GM19035 (cell line): ENCODE measurements around the gene CBX1.
"Not testable (repeated sequence)": the region's sequence is repeated elsewhere in the genome, so short reads cannot be mapped to it uniquely, and the experiment has no call there.

Source experiments
- ATAC-seq: cut with Tn5 transposase; IDR thresholded peaks from one replicate; pipeline ENCODE4 v1.9.1; 2021; ENCODE audit not compliant: unreplicated experiment

Gene CBX1

GRCh38 chr17:48053758-48054237, 47.5 kb downstream of the CBX1 start:
- ATAC-seq: no peak

- ATAC-seq: no peak
Observed at GRCh38 chr17:48052956-48053757, 48.1 kb downstream of the CBX1 start.

GRCh38 chr17:48051706-48052486, 49.4 kb downstream of the CBX1 start:
- ATAC-seq: no peak

- no peak for ATAC-seq
Observed at GRCh38 chr17:48051283-48051682, 50.0 kb downstream of the CBX1 start.

DNA sequence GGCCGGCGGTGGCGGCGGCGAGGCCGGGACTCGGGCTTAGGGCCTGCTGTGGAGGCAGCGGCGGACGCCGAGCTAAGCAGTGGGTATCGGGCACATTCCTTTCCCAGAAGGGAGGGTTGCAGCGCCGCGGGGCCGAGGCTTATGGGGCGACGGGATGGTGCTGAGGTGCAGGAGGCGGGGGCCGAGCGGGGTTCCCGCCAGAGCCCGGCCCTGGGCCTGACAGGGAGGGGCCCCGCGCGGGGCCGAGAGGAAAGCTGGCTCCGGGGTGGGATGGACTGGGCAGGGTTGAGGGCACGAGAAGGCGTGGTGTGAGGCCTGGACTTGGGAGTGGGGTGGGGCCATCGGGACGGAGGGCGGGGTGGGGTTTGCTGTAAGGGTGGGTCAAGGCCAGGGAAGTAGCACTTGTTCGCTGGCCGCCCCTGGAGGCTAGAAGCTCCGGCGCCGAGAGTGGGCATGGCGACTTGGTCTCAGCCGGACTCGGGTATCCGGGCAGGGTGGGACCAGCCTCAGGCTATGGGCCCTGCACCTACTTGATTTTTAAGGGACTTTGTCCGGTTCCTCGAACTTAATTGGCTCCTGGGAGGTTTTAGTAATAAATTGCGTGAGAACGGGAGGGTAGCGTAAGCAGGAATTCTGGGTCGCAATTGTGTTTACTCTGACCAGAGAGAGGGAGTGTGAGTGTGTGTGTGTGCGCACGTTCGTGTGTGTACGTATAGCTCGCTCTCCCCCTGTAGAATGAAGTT, 52.7 kb downstream of the CBX1 start:
- ATAC-seq: peak; percentile 54

GRCh38 chr17:48047741-48048383, 53.4 kb downstream of the CBX1 start, which contains the start of gene NFE2L1:
Gene NFE2L1, plus strand, starts transcription at chr17:48048359. Its CDS starts 2,760 bp downstream, at chr17:48051119.
- ATAC-seq: peak; percentile 90

DNA sequence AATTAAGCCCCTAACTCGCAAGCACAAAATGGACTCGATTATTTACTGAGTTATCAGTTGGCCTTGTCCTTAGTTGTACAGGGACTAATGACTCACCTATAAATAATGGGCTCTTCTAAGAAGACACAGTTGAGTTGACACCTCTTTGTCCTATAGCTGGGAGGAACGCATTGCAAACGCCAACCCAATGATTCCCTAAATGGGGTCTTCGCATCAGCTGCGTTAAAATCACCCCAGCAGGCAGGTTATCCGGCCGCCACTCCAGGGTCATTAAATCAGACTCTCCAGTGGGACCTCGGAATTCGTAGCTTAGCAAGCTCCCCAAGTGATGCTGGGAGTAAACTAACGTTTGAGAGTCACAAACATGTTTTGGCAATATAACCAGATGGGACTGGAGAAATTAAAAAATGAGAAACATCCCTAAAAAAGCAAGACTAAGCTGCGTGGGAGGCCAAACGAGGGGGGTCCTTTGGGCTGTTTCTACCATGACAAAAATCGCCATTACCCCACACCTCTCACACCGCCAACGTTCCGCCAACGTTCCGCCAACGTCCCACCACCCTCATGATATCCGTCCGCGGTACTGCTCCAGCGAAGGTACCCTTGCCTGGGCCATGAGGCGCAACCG, 54.1 kb downstream of the CBX1 start:
- no peak for ATAC-seq

GRCh38 chr17:48046296-48046695, 55.0 kb downstream of the CBX1 start:
- ATAC-seq: no peak

DNA sequence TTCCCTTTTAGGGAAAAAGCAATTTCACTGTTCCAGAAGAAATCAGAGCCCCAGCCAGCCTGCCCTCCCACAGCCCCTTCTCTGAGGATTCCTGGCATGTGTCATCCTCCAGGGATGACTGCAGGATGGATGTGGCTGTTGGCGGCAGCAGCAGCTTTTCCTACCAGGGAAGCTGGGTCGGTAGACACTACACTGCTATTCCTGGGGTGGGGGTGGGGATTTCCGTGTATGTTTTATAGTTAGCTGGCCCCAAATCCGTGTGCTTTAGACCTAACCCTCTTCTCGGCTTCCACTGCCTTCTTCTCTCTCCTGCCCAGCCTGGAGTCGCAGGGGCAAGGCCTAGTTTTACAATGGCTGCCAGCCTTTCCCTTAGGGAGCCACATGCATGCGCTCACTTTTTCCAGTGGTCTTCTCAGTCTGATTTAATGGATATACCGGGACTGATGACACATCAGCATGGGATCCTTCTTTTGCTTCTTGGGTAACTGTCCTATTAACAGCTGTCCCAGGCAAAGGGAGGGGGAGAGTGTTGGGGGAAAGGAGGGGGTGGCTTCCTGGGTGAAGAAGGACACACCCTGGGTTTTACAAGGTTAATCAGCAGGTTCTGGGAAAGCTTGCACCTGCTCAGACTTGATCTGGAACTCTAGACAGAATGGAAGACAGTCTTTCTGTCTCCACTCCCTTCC, 55.8 kb downstream of the CBX1 start:
- ATAC-seq: no peak

DNA sequence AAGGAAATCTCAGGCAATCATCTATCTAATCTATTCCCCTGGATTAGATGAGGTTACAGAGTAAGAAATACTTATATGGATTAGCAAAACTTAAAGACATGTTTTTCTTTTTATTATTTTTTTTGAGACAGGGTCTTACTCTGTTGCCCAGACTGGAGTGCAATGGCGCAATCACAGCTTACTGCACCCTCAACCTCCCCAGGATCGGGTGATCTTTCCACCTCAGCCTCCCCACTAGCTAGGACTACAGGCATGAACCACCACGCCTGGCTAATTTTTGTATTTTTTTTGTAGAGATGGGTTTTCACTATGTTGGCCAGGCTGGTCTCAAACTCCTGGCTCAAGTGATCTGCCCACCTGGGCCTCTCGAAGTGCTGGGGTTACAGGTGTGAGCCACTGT, 56.4 kb downstream of the CBX1 start:
- no peak for ATAC-seq

DNA sequence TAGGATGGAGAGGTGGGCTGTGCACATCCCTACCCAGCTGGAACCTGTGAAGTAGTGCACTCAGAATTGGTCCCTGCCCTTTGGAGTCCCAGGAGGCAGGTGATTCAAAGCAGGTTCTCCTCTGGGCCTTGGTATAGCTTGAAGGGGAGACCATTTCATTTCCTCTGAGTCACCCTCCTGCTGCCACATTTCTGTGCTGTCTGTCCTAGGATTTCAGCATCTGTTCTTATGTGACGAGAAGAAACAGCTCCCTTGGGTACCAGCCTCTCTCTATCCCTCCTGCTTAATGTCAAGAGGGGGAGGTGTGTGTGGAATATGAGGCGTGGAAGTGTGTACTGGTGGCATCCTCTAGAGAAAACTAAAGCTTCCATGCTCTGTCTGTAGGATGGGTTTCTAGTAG, 58.1 kb downstream of the CBX1 start:
- no peak for ATAC-seq

DNA sequence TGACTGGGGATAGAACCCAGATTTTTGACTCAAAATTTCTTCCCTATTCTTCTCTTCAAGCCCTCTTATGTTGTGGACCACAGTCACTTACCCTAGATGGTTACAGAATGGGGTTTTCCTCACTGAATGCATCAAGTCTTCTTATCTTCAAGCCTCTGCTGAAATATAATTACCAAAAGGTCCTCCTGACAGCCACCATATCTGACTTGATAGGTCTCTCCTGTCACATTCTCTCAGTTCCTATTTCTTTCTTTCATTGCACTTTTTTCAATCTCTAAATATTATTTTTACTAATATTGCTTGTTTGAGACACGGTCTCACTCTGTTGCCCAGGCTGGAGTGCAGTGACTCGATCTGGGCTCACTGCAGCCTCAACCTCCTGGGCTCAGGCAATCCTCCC, 62.6 kb downstream of the CBX1 start:
- ATAC-seq: no peak

DNA sequence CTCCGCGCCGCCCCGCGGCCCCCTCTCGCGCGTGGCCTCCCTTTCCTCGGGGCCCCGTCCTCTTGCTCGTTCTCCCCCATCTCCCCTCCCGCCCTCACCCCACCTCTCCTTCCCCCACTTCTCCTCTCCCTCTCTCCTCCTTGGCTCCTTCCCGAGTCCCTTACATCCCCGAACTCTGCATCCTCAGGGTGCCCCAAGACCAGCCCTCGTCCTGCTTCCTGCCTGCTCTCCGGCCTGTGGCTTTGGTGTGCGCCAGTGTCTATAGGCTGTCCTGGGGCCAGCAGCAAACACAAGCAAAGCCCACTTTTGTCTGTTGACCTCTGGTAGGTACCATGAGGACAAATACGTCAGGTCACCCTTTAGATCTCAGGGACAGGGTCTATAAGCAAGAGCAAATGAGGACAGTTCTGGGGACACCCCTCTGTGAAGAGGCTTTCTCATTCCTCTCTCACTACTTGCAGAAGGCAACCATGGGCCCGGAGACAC, 63.4 kb downstream of the CBX1 start:
- no peak for ATAC-seq

GRCh38 chr17:48037036-48037837, 64.0 kb downstream of the CBX1 start, which contains the start of gene COPZ2:
Gene COPZ2, minus strand, starts transcription at chr17:48037797. Its CDS starts 20 bp downstream, at chr17:48037777.
- no peak for ATAC-seq

DNA sequence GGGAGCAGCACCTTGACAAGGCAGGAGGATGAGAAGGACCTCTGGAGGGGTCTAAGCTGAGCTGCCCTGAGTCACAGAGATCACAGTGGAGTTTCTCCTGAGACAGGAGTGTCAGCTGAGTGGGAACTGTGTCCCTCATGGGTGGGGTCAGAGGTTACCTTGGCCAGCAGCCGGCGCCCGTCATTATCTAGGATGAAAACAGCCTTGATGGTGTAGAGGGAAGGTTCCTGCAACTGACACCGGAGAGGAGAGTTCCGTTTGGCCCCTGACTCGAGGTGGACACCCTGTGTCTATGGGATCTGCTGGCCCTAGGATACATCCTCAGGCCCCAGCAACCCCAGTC, 64.6 kb downstream of the CBX1 start:
- no peak for ATAC-seq

- ATAC-seq: not testable (repeated sequence)
Observed at GRCh38 chr17:48034734-48035133, 66.5 kb downstream of the CBX1 start.

- no peak for ATAC-seq
Observed at GRCh38 chr17:48031966-48032365, 69.3 kb downstream of the CBX1 start.

- no peak for ATAC-seq
Observed at GRCh38 chr17:48030531-48030930, 70.7 kb downstream of the CBX1 start.

GRCh38 chr17:48028736-48029135, 72.5 kb downstream of the CBX1 start:
- no peak for ATAC-seq
